GM12801 (cell line): ENCODE data around the gene CORO1A.

Experiments used
- CTCF ChIP-seq: IDR thresholded peaks from one replicate; pipeline ENCODE4 v1.5.1; 2011; ENCODE audit warnings: control low read depth; ENCODE audit not compliant: insufficient read length; ENCODE audit errors: extremely low read depth

Gene CORO1A

GRCh38 chr16:30183233-30184095 lies at the start of gene CORO1A:
Gene CORO1A (plus strand): TSS chr16:30183602. CDS start chr16:30185210, 1,608 bp downstream.
- TF ChIP-seq CTCF: no peak

GRCh38 chr16:30136971-30137605 lies 46.3 kb upstream of the CORO1A start:
- no peak for TF ChIP-seq CTCF

DNA sequence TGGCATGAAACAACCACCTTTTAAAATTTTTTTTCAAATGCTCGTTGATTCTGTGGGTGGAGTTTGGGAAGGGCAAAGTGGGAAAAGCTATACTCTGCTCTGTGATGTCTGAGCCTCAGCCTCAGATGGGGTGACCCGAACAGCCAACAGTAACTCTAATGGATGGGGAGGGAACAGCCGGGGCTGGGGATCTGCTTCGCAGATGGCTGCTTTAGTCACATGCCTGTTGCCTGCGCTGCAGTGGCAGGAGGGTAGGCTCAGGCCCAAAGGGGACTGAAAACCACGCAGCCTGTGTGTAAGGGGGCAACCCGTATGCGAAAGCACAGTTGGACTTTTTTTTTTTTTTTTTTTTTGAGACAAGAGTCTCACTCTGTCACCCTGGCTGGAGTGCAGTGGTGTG lies 45.5 kb upstream of the CORO1A start:
- no peak for TF ChIP-seq CTCF

DNA sequence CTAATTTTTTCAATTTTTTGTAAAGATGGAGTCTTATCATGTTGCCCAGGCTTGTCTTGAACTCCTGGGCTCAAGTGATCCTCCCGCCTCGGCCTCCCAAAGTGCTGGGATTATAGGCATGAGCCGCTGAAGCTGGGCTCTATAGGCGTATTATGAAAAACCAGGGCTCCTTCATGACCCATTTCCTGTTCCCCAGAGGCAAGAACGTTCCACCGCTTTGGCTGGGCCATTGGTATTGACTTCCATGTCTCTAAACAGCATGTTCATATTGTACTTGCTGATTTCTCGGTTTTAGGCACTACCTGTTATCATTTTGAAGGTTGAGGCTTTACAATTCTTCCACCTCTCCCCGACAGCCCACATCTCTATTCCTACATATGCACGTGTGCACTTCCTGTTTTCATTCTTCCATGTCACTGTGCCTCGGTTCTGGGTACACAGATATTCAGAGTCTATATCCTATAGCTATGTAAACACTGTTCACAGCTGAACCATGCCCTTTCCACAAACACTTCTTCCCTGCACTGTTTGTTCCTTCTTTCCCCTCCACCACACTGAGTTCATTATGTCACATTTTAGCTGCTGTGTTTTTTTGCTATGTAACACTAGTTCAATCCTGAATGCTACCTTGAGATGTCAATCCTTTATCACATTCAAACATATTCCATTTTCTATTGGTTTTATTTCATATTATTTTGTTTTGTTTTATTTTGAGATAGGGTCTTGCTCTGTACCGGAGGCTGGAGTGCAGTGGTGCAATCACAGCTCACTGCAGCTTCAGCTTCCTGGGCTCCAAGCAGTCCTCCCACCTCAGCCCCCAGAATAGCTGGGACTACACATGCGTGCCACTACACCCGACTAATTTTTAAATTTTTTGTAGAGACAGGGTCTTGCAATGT lies 43.6 kb upstream of the CORO1A start:
- no peak for TF ChIP-seq CTCF

DNA sequence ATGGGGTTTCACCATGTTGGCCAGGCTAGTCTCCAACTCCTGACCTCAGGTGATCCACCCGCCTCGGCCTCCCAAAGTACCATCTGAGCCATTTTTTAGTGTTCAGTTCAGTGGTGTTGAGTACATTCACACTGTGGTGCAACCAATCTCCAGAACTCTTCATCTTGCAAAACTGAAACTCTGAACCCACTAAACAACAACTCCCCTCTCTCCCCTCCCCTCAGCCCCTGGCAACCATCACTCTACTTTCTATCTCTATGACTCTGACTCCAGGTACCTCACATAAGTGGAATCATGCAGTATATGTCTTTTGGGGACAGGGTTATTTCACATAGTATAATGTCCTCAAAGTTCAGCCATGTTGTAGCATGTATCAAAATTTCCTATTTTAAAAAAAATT lies 41.7 kb upstream of the CORO1A start:
- no peak for TF ChIP-seq CTCF

DNA sequence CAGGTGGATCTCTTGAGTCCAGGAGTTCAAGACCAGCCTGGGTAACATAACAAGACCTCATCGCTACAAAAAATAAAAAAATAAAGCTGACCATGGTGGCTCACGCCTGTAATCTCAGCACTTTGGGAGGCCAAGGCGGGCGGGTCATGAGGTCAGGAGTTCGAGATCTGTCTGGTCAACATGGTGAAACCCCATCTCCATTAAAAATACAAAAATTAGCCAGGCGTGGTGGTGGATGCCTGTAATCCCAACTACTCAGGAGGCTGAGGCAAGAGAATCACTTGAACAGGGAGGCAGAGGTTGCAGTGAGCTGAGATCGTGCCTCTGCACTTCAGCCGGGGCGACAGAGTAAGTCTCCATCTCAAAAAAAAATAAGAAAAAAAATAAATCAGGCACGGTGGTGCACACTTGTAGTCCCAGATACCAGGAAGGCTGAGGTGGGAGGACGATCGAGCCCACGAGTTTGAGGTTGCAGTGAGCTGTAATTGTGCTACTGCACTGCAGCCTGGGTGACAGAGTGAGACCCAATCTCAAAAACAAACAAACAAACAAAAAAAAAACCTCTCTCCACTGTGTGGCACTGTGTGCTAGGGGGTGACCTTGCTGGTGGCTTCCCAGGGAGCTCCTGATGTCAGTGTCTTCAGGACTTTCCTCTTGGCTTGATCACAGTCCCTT lies 40.6 kb upstream of the CORO1A start:
- TF ChIP-seq CTCF: no peak
